ENCODE results near the gene ATG4D. TPM values are rescaled to one million over a fixed set of nuclear protein-coding genes. Genes with fewer than 3 reads are reported as not detected.

Gene ATG4D
- total and polyA plus RNA-seq, 10 of the 15 experiments (the other 5 are each of a cell fraction or from before 2014, with no cell fraction given), result 0.39 to 28.7 (median 13.4) TPM

DNA sequence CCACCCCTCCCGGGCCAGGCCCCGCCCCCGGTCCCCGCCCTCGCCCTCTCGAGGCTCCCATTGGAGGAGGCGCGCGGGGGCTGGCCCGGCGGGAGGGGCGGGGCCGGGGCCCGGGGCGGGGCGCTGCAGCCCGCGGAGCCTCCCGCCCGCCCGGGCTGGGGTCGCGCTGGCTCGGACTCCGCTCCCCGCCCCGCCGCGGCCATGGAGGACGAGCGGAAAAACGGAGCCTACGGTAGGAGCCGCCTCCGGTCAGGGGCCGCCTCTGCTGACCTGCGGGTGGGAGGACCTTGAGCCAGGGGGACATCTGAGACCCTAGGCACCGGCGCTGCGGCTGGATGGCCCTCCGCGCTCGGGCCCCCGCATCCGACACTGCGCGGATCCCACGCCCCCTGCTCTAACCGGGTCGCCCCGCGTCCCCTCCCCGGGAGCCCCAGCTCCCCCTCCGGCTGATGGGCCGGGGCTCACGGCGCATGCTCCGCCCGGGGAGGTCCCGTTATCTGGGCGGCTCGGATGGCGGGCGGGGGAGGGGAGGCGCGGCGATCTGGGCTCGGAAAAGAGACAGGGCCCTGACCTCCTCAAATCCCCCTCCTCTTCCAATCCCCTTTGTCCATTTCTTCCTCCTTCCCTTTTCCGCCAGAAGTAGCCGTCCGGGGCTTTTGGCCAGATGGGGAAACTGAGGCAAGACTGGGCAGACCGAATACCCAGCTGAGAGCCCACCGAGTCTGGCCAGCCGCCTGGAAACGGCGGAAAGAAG is 58.8 kb downstream of the ATG4D start:
- intact Hi-C loops (cut with micrococcal nuclease; ENCODE audit: unreplicated experiment), result loop anchor here (5.0 kb wide), 1 partner anchor 40 kb away; no protein-coding TSS in a partner anchor
- in situ Hi-C loops (cut with MboI), result no loop called here
- H2AFZ ChIP-seq (ENCODE audit: control insufficient read depth, low read depth, low read length), result peak overlapping the region; percentile 51
- TF ChIP-seq NR2F1 (conservative IDR thresholded peaks at IDR 0.05) (0 out of 2 replicates have a peak, but pooled peaks have one; percentile 29), SIN3A (IDR thresholded peaks at IDR 0.05; ENCODE audit: low read depth, low read length) (peak; percentile 51; the same call in 1 of the 2 replicates), CHD2 (IDR thresholded peaks at IDR 0.05; ENCODE audit: borderline replicate concordance, low read depth, low read length) (peak; percentile 82), BRCA1 (IDR thresholded peaks at IDR 0.05; ENCODE audit: low read depth, low read length) (no peak), LARP7 (IDR thresholded peaks at IDR 0.05) (peak; percentile 44; the same call in 1 of the 2 replicates), CHD4 (IDR thresholded peaks at IDR 0.05) (no peak), POLR2AphosphoS2 (IDR thresholded peaks at IDR 0.05; ENCODE audit: low read depth, low read length) (0 out of 2 replicates have a peak, but pooled peaks have one; percentile 19), SMARCA5 (IDR thresholded peaks at IDR 0.05) (peak; percentile 71), POU2F2 (IDR thresholded peaks at IDR 0.05; ENCODE audit: borderline replicate concordance, low read depth, low read length) (0 out of 3 replicates have a peak, but pooled peaks have one; percentile 34), TAF1 (IDR thresholded peaks at IDR 0.05; ENCODE audit: borderline replicate concordance, low read depth, low read length) (no peak), POLR2A (IDR thresholded peaks at IDR 0.05; ENCODE audit: low read depth, low read length) (peak; percentile 73), SUZ12 (IDR thresholded peaks at IDR 0.05; ENCODE audit: unreplicated experiment) (no peak), YY1 (IDR thresholded peaks at IDR 0.05; ENCODE audit: low read depth, low read length) (peak; percentile 12; the same call in 1 of the 2 replicates), NFYB (IDR thresholded peaks at IDR 0.05; ENCODE audit: insufficient read depth, low read depth, low read length) (0 out of 2 replicates have a peak, but pooled peaks have one; percentile 21), BCL11A (IDR thresholded peaks at IDR 0.05; ENCODE audit: low read depth, low read length) (0 out of 2 replicates have a peak, but pooled peaks have one; percentile 8)
- TF ChIP-seq, protein P1, sequence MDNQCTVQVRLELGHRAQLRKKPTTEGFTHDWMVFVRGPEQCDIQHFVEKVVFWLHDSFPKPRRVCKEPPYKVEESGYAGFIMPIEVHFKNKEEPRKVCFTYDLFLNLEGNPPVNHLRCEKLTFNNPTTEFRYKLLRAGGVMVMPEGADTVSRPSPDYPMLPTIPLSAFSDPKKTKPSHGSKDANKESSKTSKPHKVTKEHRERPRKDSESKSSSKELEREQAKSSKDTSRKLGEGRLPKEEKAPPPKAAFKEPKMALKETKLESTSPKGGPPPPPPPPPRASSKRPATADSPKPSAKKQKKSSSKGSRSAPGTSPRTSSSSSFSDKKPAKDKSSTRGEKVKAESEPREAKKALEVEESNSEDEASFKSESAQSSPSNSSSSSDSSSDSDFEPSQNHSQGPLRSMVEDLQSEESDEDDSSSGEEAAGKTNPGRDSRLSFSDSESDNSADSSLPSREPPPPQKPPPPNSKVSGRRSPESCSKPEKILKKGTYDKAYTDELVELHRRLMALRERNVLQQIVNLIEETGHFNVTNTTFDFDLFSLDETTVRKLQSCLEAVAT (IDR thresholded peaks at IDR 0.05), result peak; percentile 52; the same call in 1 of the 2 replicates
- TF ChIP-seq, protein P2, sequence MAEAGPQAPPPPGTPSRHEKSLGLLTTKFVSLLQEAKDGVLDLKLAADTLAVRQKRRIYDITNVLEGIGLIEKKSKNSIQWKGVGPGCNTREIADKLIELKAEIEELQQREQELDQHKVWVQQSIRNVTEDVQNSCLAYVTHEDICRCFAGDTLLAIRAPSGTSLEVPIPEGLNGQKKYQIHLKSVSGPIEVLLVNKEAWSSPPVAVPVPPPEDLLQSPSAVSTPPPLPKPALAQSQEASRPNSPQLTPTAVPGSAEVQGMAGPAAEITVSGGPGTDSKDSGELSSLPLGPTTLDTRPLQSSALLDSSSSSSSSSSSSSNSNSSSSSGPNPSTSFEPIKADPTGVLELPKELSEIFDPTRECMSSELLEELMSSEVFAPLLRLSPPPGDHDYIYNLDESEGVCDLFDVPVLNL (IDR thresholded peaks at IDR 0.05; ENCODE audit: low read depth, low read length), result no peak
- TF ChIP-seq, protein P3, sequence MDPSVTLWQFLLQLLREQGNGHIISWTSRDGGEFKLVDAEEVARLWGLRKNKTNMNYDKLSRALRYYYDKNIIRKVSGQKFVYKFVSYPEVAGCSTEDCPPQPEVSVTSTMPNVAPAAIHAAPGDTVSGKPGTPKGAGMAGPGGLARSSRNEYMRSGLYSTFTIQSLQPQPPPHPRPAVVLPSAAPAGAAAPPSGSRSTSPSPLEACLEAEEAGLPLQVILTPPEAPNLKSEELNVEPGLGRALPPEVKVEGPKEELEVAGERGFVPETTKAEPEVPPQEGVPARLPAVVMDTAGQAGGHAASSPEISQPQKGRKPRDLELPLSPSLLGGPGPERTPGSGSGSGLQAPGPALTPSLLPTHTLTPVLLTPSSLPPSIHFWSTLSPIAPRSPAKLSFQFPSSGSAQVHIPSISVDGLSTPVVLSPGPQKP (IDR thresholded peaks at IDR 0.05; ENCODE audit: low read depth, low read length), result 0 out of 2 replicates have a peak, but pooled peaks have one; percentile 45
- TF ChIP-seq, protein P4, sequence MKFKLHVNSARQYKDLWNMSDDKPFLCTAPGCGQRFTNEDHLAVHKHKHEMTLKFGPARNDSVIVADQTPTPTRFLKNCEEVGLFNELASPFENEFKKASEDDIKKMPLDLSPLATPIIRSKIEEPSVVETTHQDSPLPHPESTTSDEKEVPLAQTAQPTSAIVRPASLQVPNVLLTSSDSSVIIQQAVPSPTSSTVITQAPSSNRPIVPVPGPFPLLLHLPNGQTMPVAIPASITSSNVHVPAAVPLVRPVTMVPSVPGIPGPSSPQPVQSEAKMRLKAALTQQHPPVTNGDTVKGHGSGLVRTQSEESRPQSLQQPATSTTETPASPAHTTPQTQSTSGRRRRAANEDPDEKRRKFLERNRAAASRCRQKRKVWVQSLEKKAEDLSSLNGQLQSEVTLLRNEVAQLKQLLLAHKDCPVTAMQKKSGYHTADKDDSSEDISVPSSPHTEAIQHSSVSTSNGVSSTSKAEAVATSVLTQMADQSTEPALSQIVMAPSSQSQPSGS (IDR thresholded peaks at IDR 0.05; ENCODE audit: low read length), result no peak

More for the DNA sequence above, 58.8 kb downstream of the ATG4D start:
- POLR2A ChIA-PET, result interaction anchor here (0.6 to 5.5 kb wide), 11 partner anchors 7 to 445 kb away, joined by 3 to 43 read pairs (median 5); partner anchors contain the start of genes KRI1, QTRT1 and TMED1
- WGBS (ENCODE audit: insufficient coverage, insufficient replicate concordance, low lambda C conversion rate, missing lambda C conversion rate), result 2% methylated on average over 10 of the region's 76 CpGs
- Histone ChIP-seq H3K4me3 (peak overlapping the region; percentile 98), H3K4me1 (ENCODE audit: control insufficient read depth, insufficient read depth, low read length) (peaks cover 20% of the 10 kb centered on the region), H4K20me1 (ENCODE audit: control insufficient read depth, insufficient read depth) (no peaks in the 10 kb centered on the region), H3K36me3 (ENCODE audit: control insufficient read depth in 2 of 2, insufficient read depth in 2 of 2, low read length in 1 of 2) (no peaks in the 10 kb centered on the region), H3K4me2 (ENCODE audit: control insufficient read depth, insufficient read depth) (peak overlapping the region; percentile 92), H3K9me3 (replicated peaks; ENCODE audit: control insufficient read depth, insufficient read depth, low read length) (no peaks in the 10 kb centered on the region), H3K79me2 (ENCODE audit: control insufficient read depth, insufficient read depth, low read length) (peaks cover 38% of the 10 kb centered on the region), H3K27ac (ENCODE audit: control insufficient read depth, insufficient read depth) (peak overlapping the region; percentile 98), H3K27me3 (replicated peaks in 1 of 2; ENCODE audit: control insufficient read depth in 2 of 2, insufficient read depth in 2 of 2, low read length in 1 of 2) (no peaks in the 10 kb centered on the region), H3K9ac (ENCODE audit: control insufficient read depth, insufficient read depth, low read length) (peak overlapping the region; percentile 96)
- no peak for FAIRE-seq
- peak; percentile 81 for ATAC-seq
- no TSS peak for BruUV-seq (replicated peaks)
- no peak for DNase-seq (ENCODE audit: low read depth, low spot score)
- CTCF ChIA-PET, result interaction anchor here (0.7 to 4.7 kb wide), 11 partner anchors 17 to 339 kb away, joined by 3 to 57 read pairs (median 4); no protein-coding TSS in a partner anchor
- SMC1A ChIA-PET (ENCODE audit: uncharacterized antibody, unreplicated experiment), result interaction anchor here (1.2 to 3.8 kb wide), 5 partner anchors 7 to 97 kb away, joined by 3 to 34 read pairs (median 4); no protein-coding TSS in a partner anchor
- RAD21 ChIA-PET (ENCODE audit: unreplicated experiment), result interaction anchor here (1.0 to 4.8 kb wide), 7 partner anchors 8 to 157 kb away, joined by 3 to 50 read pairs (median 21); partner anchors contain the start of genes DNM2 and QTRT1

Data from GM12878 (cell line).